GM03348 (cell line): Measurements from ENCODE around the gene GALNT10.

ENCODE experiments used
- DNase-seq: peaks from one replicate; pipeline ENCODE4 v3.0.0; 2012; ENCODE audit warnings: low spot score

The GALNT10 gene

DNA sequence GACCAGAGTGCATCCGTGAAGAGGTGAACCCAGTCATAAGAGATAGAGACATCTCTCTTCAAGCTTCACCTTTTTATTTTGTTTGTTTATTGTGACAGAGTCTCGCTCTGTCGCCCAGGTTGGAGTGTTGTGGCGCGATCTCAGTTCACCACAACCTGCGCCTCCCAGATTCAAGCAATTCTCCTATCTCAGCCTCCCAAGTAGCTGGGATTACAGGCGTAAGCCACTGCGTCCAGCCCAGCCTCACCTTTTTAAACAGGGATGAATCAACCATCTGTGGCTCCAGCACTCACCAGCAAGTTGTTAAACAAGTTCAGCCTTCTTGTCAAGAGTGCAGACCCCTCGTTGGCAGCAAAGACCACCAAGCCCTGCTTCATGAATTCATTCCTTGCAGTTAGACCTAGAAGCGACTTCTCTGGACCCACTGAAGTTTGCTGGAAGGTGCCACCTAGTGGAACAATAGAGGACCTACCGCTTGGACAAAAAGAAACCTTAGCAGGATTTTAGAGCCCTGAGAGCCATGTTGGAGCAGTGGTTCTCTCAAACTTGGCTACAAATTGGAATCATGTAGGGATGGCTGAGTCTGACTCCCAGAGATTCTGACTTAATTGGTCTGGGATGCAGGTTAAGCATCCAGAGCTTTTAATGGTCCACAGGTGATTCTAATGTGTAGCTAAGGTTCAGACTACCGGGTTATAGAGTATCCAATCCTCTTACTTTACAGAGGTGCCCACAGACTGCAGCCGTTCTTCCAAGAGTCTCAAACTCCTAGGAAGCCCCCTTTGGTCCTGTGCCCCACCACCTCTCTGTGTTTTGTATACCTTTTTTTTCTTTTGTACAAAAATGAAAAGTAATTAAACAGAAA is 10.5 kb upstream of the GALNT10 start:
- DNase-seq: peak; percentile 78

GRCh38 chr5:154181161-154181560 is 9.4 kb upstream of the GALNT10 start:
- no peak for DNase-seq

- DNase-seq: peak; percentile 50
Measured at GRCh38 chr5:154189256-154189818, 1.2 kb upstream of the GALNT10 start.

DNA sequence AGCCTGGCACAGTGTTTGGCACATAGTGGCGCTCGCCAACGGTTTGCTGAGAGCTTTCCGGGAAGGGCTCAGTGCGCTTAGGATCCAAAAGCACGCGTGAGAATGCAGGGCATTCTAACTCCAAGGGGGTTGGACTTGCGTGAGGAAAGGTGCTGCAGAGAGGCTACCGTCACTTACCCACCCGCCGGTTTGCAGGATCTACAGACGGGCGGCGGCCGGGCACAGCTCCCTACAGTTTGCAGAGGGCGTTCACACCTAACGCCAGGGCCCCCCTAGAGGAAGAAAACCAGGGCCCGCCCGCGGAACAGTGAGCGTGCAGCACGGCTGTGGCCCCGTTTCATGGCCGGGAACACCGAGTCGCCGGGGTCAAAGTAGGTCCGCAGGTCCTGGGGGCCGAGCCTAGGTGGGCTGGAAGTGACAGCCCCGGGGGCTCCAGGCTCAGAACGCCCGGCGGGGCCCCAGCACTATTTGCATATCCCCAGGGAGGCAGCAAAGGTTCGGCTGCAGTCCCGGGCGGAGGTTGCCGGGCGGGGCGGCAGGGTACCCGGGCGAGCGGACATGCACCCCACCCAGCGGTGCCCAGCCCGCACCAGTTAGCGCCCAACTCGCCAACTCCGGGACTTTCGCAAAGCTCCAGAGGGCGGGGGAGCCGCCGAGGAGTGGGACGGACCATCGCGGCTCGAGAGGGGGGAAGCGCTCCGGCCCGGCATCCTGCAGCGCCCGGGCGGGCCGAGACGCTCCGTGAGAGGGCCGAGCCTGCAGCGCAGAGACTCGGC is 526 bp upstream of the GALNT10 start:
- DNase-seq: peak; percentile 95

GRCh38 chr5:154191467-154192261 is 1.1 kb downstream of the GALNT10 start:
- DNase-seq: peak; percentile 48

DNA sequence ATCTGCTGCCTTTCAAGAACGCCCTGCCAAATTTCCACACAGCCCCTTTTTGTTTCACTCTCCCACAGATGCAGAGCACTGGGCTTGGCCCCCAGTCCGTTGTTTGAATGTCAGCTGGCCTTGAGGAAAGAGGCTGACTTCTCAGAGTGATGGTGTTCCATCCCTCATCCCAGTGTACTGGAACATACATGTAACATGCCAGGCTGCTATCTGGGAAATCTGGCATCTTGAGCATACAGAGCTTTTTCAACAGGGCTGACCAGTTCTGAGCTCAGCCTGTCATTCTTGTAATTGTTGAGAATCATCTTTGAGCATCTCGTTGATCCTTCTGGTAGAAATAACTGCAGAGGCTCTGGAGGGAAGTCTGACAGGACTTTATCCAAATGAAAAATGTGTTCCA is 2.8 kb downstream of the GALNT10 start:
- no peak for DNase-seq

DNA sequence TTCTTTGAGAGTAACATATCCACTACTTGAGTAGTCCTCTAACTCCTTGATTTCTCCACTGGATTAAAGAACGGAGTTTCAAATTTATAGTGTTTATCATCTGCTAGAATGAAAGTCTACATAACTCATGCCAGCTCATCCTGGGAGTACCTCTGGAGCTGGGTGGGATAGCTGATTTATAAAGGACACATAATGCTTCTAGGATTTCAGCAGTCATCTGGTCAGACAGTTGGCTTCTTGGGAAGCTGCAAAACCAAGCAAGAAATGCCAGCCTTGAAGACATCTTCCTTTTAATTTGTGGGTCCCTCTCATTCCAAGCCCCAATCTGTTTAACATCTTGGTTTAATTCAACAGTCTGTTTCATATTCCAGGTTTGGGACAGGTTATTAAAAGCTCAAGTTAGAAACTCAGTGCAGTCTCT is 3.2 kb downstream of the GALNT10 start:
- DNase-seq: no peak

GRCh38 chr5:154194345-154195329 is 4.1 kb downstream of the GALNT10 start:
- DNase-seq: peak; percentile 72

DNA sequence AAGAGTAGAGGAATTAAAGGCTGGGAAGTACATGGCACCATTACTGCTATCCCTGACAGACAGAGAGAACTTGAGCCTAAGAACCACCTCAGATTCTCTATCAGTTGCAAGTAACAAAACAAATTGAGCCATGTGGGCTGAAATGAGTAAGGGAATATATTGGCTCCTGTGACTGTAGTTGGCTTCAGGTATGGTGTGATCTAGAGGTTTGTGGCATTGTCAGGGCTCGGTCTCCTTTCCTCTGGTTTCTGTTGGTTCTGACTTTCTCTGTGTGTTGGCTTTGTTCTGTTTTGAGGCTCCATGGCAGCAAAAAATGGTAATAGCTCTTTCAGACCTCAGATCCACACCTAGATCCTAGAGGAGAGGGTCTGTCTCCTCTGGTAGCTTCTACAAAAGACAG is 5.7 kb downstream of the GALNT10 start:
- DNase-seq: no peak

GRCh38 chr5:154196955-154197652 is 6.6 kb downstream of the GALNT10 start:
- peak; percentile 37 for DNase-seq

DNA sequence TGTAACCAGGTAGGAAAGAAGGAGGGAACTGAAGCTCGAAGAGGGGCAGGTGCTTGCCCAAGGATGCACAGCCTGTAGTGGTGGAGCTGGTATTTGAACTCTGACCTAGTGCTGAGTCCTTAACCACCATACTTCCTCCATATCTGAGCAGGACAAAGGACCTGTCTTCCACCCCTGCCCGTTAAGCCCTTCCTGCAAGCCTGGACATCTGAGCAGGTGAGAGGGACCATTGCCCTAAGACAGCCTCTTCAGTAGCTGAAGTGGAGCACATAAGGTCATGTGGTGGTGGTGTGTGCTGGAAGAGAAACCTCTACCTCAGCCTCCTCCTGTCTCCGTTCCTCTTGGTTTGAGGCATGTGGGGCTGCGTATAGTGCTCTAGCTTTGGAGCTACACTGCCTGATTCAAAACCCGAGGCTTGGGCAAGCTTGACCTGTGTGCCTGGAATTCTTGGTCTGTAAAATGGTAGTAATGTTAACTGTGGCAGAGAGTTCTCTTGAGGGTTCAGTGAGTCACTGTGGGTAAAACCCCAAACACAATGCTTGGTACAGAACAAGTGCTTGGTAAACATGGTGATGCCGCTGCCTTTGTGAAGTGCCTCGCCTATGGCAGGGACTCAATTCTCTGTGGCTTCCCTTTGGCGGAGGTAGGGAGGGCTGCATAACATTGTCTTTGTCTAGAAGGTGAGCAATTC is 7.4 kb downstream of the GALNT10 start:
- DNase-seq: no peak

GRCh38 chr5:154198611-154199230 is 8.2 kb downstream of the GALNT10 start:
- peak; percentile 83 for DNase-seq

DNA sequence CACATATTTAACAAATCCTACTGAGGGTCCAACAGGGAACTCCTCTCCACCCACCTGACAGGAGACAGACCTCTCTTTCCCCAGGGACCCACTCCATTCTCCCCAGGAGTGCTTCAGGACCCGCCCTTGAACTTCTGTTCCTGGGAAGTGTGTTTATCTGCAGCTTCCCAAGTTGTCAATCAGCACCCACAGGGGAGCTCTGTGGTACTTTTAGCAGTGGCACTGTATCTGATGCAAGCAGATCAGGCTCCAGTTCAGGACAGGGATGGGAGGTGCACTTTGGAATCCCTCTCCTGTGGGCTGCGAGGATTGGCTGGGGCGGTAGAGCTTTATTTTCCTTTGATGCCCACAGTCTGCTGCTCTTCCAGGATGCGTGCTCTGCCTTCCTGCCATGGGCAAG is 8.7 kb downstream of the GALNT10 start:
- DNase-seq: peak; percentile 21

- DNase-seq: no peak
Measured at GRCh38 chr5:154199671-154200220, 9.2 kb downstream of the GALNT10 start.

DNA sequence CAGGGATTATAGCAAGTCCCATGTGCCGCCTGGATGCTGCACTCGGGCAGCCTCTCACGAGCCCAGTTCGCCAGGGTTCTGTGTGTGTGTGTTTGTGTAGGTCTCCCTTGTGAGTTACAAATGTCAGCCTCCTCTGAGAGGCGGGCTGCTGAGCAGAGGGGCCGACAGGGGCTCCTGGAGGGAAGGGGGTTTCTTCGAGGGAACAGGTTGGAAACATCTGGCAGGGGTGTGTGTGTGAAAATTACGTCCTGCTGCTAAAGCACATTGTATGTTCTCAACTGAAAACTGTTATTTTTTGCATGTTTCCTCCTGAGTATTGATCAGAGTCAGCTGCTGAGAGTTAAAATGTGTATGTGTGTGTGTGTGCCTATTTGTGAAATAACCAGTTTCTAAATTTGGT is 9.7 kb downstream of the GALNT10 start:
- DNase-seq: no peak

DNA sequence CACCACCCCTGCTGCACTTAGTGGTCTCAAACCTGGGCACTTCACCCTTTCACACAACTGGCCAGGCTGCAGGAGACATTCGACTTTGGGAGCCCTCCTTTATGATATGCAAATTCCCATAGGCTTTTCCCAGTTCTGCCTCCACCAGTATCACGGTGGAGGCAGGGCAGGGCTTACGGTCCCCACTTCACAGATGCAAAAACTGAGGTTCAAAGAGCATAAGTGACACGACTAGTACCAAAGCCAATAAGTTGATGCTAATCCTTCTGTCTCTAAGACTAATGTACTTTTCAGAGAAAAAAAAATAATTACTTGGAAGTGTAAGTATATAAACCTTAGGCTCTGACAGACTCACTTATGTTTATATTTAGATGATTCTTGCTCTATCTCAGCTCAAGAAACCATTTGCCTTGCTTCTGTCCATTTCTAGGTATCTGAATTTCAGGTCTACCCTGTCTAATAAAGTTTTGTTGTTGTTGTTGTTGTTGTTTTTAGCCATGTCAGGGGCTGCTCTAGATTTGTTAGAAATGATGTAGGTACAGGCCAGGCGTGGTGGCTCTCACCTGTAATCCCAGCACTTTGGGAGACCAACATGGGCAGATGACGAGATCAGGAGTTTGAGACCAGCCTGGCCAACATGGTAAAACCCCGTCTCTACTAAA is 10.7 kb downstream of the GALNT10 start:
- DNase-seq: no peak

GRCh38 chr5:154202379-154203260 is 12.1 kb downstream of the GALNT10 start:
- no peak for DNase-seq
